Astrocyte (in vitro differentiated cells and primary cell): Measurements from ENCODE around the gene KCNQ1.

Experiments used
- CTCF ChIP-seq: IDR thresholded peaks from 2 replicates; pipeline ENCODE4 v1.5.1; 2011; ENCODE audit warnings: low read depth, mild to moderate bottlenecking, inconsistent platforms, low read length, moderate library complexity; ENCODE audit not compliant: insufficient read depth
- EZH2 ChIP-seq: IDR thresholded peaks from 2 replicates; pipeline ENCODE4 v1.6.1; 2012; ENCODE audit warnings: mild to moderate bottlenecking, low read length, inconsistent platforms; ENCODE audit not compliant: insufficient read depth

- TF ChIP-seq EZH2 (no peak), CTCF (no peak)
Measured at GRCh38 chr11:2867142-2867541, 422.3 kb downstream of the KCNQ1 start.
